Measurements from ENCODE around the gene OR52E5.

The OR52E5 gene

GRCh38 chr11:5892908-5893307 lies at the start of gene OR52E5:
TSS of gene OR52E5 (plus strand) at chr11:5893208. CDS start at chr11:5900777, 7,569 bp downstream.
- no peak for DNase-seq

- no peak for DNase-seq
Measured at GRCh38 chr11:5846701-5847100, 46.3 kb upstream of the OR52E5 start.

- DNase-seq = no peak
Measured at GRCh38 chr11:5847711-5848110, 45.3 kb upstream of the OR52E5 start.

- no peak for DNase-seq
Measured at GRCh38 chr11:5851002-5851401, 42.0 kb upstream of the OR52E5 start.

GRCh38 chr11:5857590-5857989 lies 35.4 kb upstream of the OR52E5 start, which contains the start of gene OR52E8:
TSS of gene OR52E8 (minus strand) at chr11:5857690. CDS start at chr11:5857690, 0 bp downstream.
- DNase-seq = no peak

- DNase-seq = no peak
Measured at GRCh38 chr11:5865826-5866225, 27.2 kb upstream of the OR52E5 start.

- no peak for DNase-seq
Measured at GRCh38 chr11:5878564-5878963, 14.4 kb upstream of the OR52E5 start.

- DNase-seq = no peak
Measured at GRCh38 chr11:5880329-5880728, 12.7 kb upstream of the OR52E5 start, which contains the start of gene OR52E4. TSS of gene OR52E4 (plus strand) at chr11:5880629. CDS start at chr11:5884293, 3,664 bp downstream.

- DNase-seq = no peak
Measured at GRCh38 chr11:5881756-5882155, 11.3 kb upstream of the OR52E5 start.

GRCh38 chr11:5887172-5887571 lies 5.8 kb upstream of the OR52E5 start:
- DNase-seq = no peak

- no peak for DNase-seq
Measured at GRCh38 chr11:5887661-5888060, 5.3 kb upstream of the OR52E5 start.

- peak; percentile 21 for DNase-seq
Measured at GRCh38 chr11:5891216-5891800, 1.7 kb upstream of the OR52E5 start.

- no peak for DNase-seq
Measured at GRCh38 chr11:5899534-5899933, 6.5 kb downstream of the OR52E5 start.

GRCh38 chr11:5910540-5910939 lies 17.5 kb downstream of the OR52E5 start:
- DNase-seq = no peak

GRCh38 chr11:5922749-5923426 lies 29.9 kb downstream of the OR52E5 start:
- no peak for DNase-seq

- DNase-seq = no peak
Measured at GRCh38 chr11:5923427-5923776, 30.4 kb downstream of the OR52E5 start.

GRCh38 chr11:5923794-5924193 lies 30.8 kb downstream of the OR52E5 start:
- DNase-seq = no peak

- DNase-seq = no peak
Measured at GRCh38 chr11:5928271-5928670, 35.3 kb downstream of the OR52E5 start.

GRCh38 chr11:5928811-5929210 lies 35.8 kb downstream of the OR52E5 start:
- DNase-seq = no peak

- DNase-seq = no peak
Measured at GRCh38 chr11:5929571-5930368, 36.8 kb downstream of the OR52E5 start.

- no peak for DNase-seq
Measured at GRCh38 chr11:5930614-5931013, 37.6 kb downstream of the OR52E5 start.

GRCh38 chr11:5931061-5931460 lies 38.1 kb downstream of the OR52E5 start:
- DNase-seq = no peak

- no peak for DNase-seq
Measured at GRCh38 chr11:5932671-5933070, 39.7 kb downstream of the OR52E5 start.

GRCh38 chr11:5933116-5933515 lies 40.1 kb downstream of the OR52E5 start:
- DNase-seq = no peak

Measured in eye (tissue), 1 donor.